SK-N-SH treated with all-trans-retinoic acid at 6 μM for 48 hours (cell line): ENCODE measurements around the gene SRGAP2.
"Not testable (repeated sequence)": the region's sequence is repeated elsewhere in the genome, so short reads cannot be mapped to it uniquely, and the experiment has no call there.

Experiments used
- ARNTL ChIP-seq: fragments of 450-650 bp; formaldehyde crosslinking; IDR thresholded peaks from 2 replicates; pipeline ENCODE4 v1.5.0; 2020; ENCODE audit warnings: low read depth, mild to moderate bottlenecking, moderate library complexity, borderline replicate concordance
- CREB5 ChIP-seq: fragments of 250-450 bp; sonication (Bioruptor Pico); IDR thresholded peaks from 2 replicates; pipeline ENCODE4 v1.5.1; 2020; ENCODE audit warnings: low read depth, mild to moderate bottlenecking, moderate library complexity
- GLIS3 ChIP-seq: fragments of 250-450 bp; sonication (Bioruptor Pico); IDR thresholded peaks from 2 replicates; pipeline ENCODE4 v1.5.0; 2020; ENCODE audit warnings: mild to moderate bottlenecking, moderate library complexity
- OSR1 ChIP-seq: fragments of 250-450 bp; sonication (Bioruptor Pico); IDR thresholded peaks from 2 replicates; pipeline ENCODE4 v1.8.0; 2022; ENCODE audit warnings: moderate library complexity, mild to moderate bottlenecking, inconsistent platforms
- PATZ1 ChIP-seq: fragments of 250-450 bp; sonication (Bioruptor Pico); IDR thresholded peaks from 2 replicates; pipeline ENCODE4 v1.8.0; 2020; ENCODE audit warnings: mild to moderate bottlenecking, moderate library complexity, borderline replicate concordance
- RARB ChIP-seq: fragments of 250-450 bp; sonication (Bioruptor Pico); IDR thresholded peaks from 2 replicates; pipeline ENCODE4 v1.8.0; 2021; ENCODE audit warnings: mild to moderate bottlenecking, moderate library complexity
- SNAI2 ChIP-seq: fragments of 250-450 bp; sonication (Bioruptor Pico); IDR thresholded peaks from 2 replicates; pipeline ENCODE4 v1.5.0; 2020; ENCODE audit warnings: mild to moderate bottlenecking, moderate library complexity
- ZC3H10 ChIP-seq: fragments of 250-450 bp; sonication (Bioruptor Pico); IDR thresholded peaks from 2 replicates; pipeline ENCODE4 v1.5.1; 2021; ENCODE audit warnings: mild to moderate bottlenecking, moderate library complexity
- ZFP3 ChIP-seq: fragments of 250-450 bp; sonication (Bioruptor Pico); IDR thresholded peaks from 2 replicates; pipeline ENCODE4 v1.5.0; 2020; ENCODE audit warnings: mild to moderate bottlenecking, moderate library complexity
- ZNF8 ChIP-seq: fragments of 450-650 bp; formaldehyde crosslinking; IDR thresholded peaks from 2 replicates; pipeline ENCODE4 v1.5.0; 2020; ENCODE audit warnings: mild to moderate bottlenecking, moderate library complexity

GRCh38 chr1:206195182-206195581, 8.2 kb upstream of the SRGAP2 start:
- TF ChIP-seq GLIS3 (CRISPR knock-in tag); SNAI2; CREB5; PATZ1 (CRISPR knock-in tag); RARB (CRISPR knock-in tag); ARNTL (CRISPR knock-in tag); ZFP3 (CRISPR knock-in tag); OSR1 (CRISPR knock-in tag); ZC3H10 (CRISPR knock-in tag); ZNF8 (CRISPR knock-in tag): not testable (repeated sequence)
